Measurements from ENCODE around the gene KIF25. TPM values are rescaled to one million over a fixed set of nuclear protein-coding genes. Genes with fewer than 3 reads are reported as not detected.

The KIF25 gene
- total RNA-seq, 1 experiment from 2014 or later: 0.59 TPM

GRCh38 chr6:168053957-168054471 is 56.5 kb downstream of the KIF25 start:
- H2AK5ac ChIP-seq (ENCODE audit: insufficient read length, low read length): no peak overlapping the region
- no peaks in the 10 kb centered on the region for H3K79me1 ChIP-seq (ENCODE audit: insufficient read depth, low read depth, low read length, poor library complexity, severe bottlenecking)
- no peak overlapping the region for H4K91ac ChIP-seq (ENCODE audit: insufficient read length, low read depth, low read length)
- H2BK15ac ChIP-seq (ENCODE audit: low read depth, low read length): no peak overlapping the region
- H3K9ac ChIP-seq (ENCODE audit: extremely low read depth, insufficient read length, low read length): no peak overlapping the region
- H3K23ac ChIP-seq (ENCODE audit: insufficient read length, low read depth, low read length): no peak overlapping the region
- H3T11ph ChIP-seq (ENCODE audit: low read length): no peak overlapping the region
- H3K18ac ChIP-seq (ENCODE audit: insufficient read length, low read depth, low read length): no peak overlapping the region
- peaks cover 0 to 4% of the 10 kb centered on the region in 2 experiments; a peak in 1 of 4 replicates for H3K4me1 Mint-ChIP-seq
- H3K27me3 Mint-ChIP-seq (ENCODE audit: low read depth): no peaks in the 10 kb centered on the region; the same call in 1 of the 2 replicates
- H2BK5ac ChIP-seq (ENCODE audit: insufficient read length, low read length): no peak overlapping the region
- no peak overlapping the region for H3K4ac ChIP-seq (ENCODE audit: low read depth, low read length)
- no peak overlapping the region for H4K8ac ChIP-seq (replicated peaks; ENCODE audit: insufficient read length, low read depth, low read length)
- H3K79me2 ChIP-seq (ENCODE audit: insufficient read depth, low read length): no peaks in the 10 kb centered on the region
- H3K4me1 ChIP-seq (ENCODE audit: insufficient read depth, low read length): no peaks in the 10 kb centered on the region
- H2AFZ ChIP-seq (ENCODE audit: low read length): no peak overlapping the region
- no peaks in the 10 kb centered on the region for H3K9me3 ChIP-seq (ENCODE audit: control insufficient read depth, low read depth, low read length)
- no peaks in the 10 kb centered on the region; a peak in 1 of 7 replicates for H3K36me3 Mint-ChIP-seq (ENCODE audit: insufficient read depth in 1 of 3, low read depth in 3 of 3)
- no peak overlapping the region for H2BK120ac ChIP-seq (ENCODE audit: low read depth, low read length, poor library complexity, severe bottlenecking)
- no CpG with 5 or more reads among the region's 14 CpGs for WGBS (ENCODE audit: extremely low coverage, insufficient read length, low lambda C conversion rate)
- H2BK12ac ChIP-seq (ENCODE audit: insufficient read length, low read depth, low read length): no peak overlapping the region
- no peak overlapping the region for H3K27ac ChIP-seq (ENCODE audit: insufficient read length, low read depth, low read length)
- no peaks in the 10 kb centered on the region for H3K27me3 ChIP-seq (ENCODE audit: insufficient read depth, low read length)
- H4K20me1 ChIP-seq (ENCODE audit: control insufficient read depth, insufficient read depth, insufficient read length): no peaks in the 10 kb centered on the region
- no peak overlapping the region for H2BK20ac ChIP-seq (ENCODE audit: low read depth, low read length, poor library complexity, severe bottlenecking)
- no peak overlapping the region for H3K4me2 ChIP-seq (ENCODE audit: insufficient read depth, insufficient read length, low read length)
- H3K9me3 Mint-ChIP-seq: no peaks in the 10 kb centered on the region
- no peaks in the 10 kb centered on the region for H3K23me2 ChIP-seq (ENCODE audit: insufficient read length, low read depth, low read length, poor library complexity, severe bottlenecking)
- H3K56ac ChIP-seq (ENCODE audit: insufficient read length, low read depth, low read length): no peak overlapping the region
- no peak for TF ChIP-seq CTCF (conservative IDR thresholded peaks at IDR 0.05)
- no peak overlapping the region for H4K5ac ChIP-seq (ENCODE audit: insufficient read length, low read depth, low read length)
- H3K27ac Mint-ChIP-seq: no peak overlapping the region
- no peak for DNase-seq
- no peak overlapping the region for H3K4me3 Mint-ChIP-seq
- H3K14ac ChIP-seq (ENCODE audit: insufficient read depth, low read length): no peak overlapping the region

Data from H9 (cell line).